GM23338 (cell line): ENCODE measurements around the gene CABCOCO1. TPM values are rescaled to one million over a fixed set of nuclear protein-coding genes. Genes with fewer than 3 reads are reported as not detected.

Experiments
- ATAC-seq: fragments of 200-7000 bp; cut with Tn5 transposase; 3 replicates; pipeline ENCODE4 v1.9.1; 2020
- DNase-seq: peaks from one replicate; pipeline ENCODE4 v3.0.0-alpha.2; 2015; ENCODE audit warnings: low spot score
- H2AFZ ChIP-seq: fragments of 200-600 bp; sonication (generic); 2 replicates; pipeline ENCODE4 v1.8.0; 2016; ENCODE audit warnings: antibody characterized with exemption, mild to moderate bottlenecking, moderate library complexity
- H3F3A ChIP-seq: fragments of 200-600 bp; sonication (generic); replicated peaks from 2 replicates; pipeline ENCODE4 v1.8.0; 2017; ENCODE audit warnings: antibody characterized with exemption, mixed run types, low read depth
- H3K27ac ChIP-seq: fragments of 200-600 bp; sonication (generic); 2 replicates; pipeline ENCODE4 v1.6.1; 2016; ENCODE audit warnings: low read depth
- H3K27me3 ChIP-seq: fragments of 200-600 bp; sonication (generic); 2 replicates; pipeline ENCODE4 v1.8.0; 2016; ENCODE audit warnings: mild to moderate bottlenecking, mixed run types, moderate library complexity; ENCODE audit not compliant: insufficient read depth
- H3K36me3 ChIP-seq: fragments of 200-600 bp; sonication (generic); 2 replicates; pipeline ENCODE4 v1.8.0; 2016; ENCODE audit warnings: mild to moderate bottlenecking; ENCODE audit not compliant: insufficient read depth
- H3K4me1 ChIP-seq: fragments of 200-600 bp; sonication (generic); 2 replicates; pipeline ENCODE4 v1.8.0; 2016; ENCODE audit warnings: mild to moderate bottlenecking, moderate library complexity; ENCODE audit not compliant: insufficient read depth
- H3K4me2 ChIP-seq: fragments of 200-600 bp; sonication (generic); 2 replicates; pipeline ENCODE4 v1.7.1; 2017; ENCODE audit warnings: mixed run types
- H3K4me3 ChIP-seq: fragments of 200-600 bp; sonication (generic); 2 replicates; pipeline ENCODE4 v1.6.1; 2016; ENCODE audit warnings: mixed run types
- H3K79me2 ChIP-seq: fragments of 200-600 bp; sonication (generic); replicated peaks from 2 replicates; pipeline ENCODE4 v1.8.0; 2017; ENCODE audit warnings: mild to moderate bottlenecking; ENCODE audit not compliant: insufficient read depth
- H3K9me2 ChIP-seq: fragments of 200-600 bp; sonication (generic); 2 replicates; pipeline ENCODE4 v1.8.0; 2017; ENCODE audit not compliant: insufficient read depth
- H4K20me1 ChIP-seq: fragments of 200-600 bp; sonication (generic); replicated peaks from 2 replicates; pipeline ENCODE4 v1.8.0; 2017; ENCODE audit warnings: mild to moderate bottlenecking; ENCODE audit not compliant: insufficient read depth
- H3K27ac Mint-ChIP-seq: 2 replicates; pipeline ENCODE4 v1.8.0; 2020; ENCODE audit warnings: inconsistent platforms, mild to moderate bottlenecking, moderate library complexity, mixed read lengths
- H3K27me3 Mint-ChIP-seq: 3 replicates; pipeline ENCODE4 v1.8.0; 2022; ENCODE audit warnings: low read depth, mild to moderate bottlenecking, moderate library complexity, mixed read lengths, inconsistent platforms; ENCODE audit not compliant: insufficient read depth, poor library complexity
- H3K36me3 Mint-ChIP-seq: 3 replicates; pipeline ENCODE4 v1.8.0; 2021; ENCODE audit warnings: low read depth, mild to moderate bottlenecking, inconsistent platforms, moderate library complexity, mixed read lengths
- H3K4me1 Mint-ChIP-seq: 3 replicates; pipeline ENCODE4 v1.8.0; 2020; ENCODE audit warnings: mild to moderate bottlenecking, inconsistent platforms, mixed read lengths
- H3K4me3 Mint-ChIP-seq: 3 replicates; pipeline ENCODE4 v1.8.0; 2021; ENCODE audit warnings: moderate library complexity, mild to moderate bottlenecking, inconsistent platforms, mixed read lengths
- H3K9me3 Mint-ChIP-seq: 3 replicates; pipeline ENCODE4 v1.8.0; 2020; ENCODE audit warnings: moderate library complexity, mild to moderate bottlenecking, inconsistent platforms, mixed read lengths
- CREB1 ChIP-seq: fragments of 250-450 bp; sonication (Bioruptor Pico); IDR thresholded peaks from 2 replicates; pipeline ENCODE4 v1.5.0; 2020; ENCODE audit warnings: low read depth, mild to moderate bottlenecking, moderate library complexity
- EZH2 ChIP-seq: fragments of 200-600 bp; sonication (generic); IDR thresholded peaks from one replicate; pipeline ENCODE4 v1.8.0; 2017; ENCODE audit warnings: antibody characterized with exemption, mild to moderate bottlenecking, low read depth; ENCODE audit not compliant: unreplicated experiment
- EZH2phosphoT487 ChIP-seq: fragments of 200-600 bp; sonication (generic); IDR thresholded peaks from one replicate; pipeline ENCODE4 v1.8.1; 2018; ENCODE audit warnings: antibody characterized with exemption; ENCODE audit not compliant: unreplicated experiment
- JUNB ChIP-seq: IDR thresholded peaks from one replicate; pipeline ENCODE4 v1.6.1; 2016; ENCODE audit warnings: antibody characterized with exemption; ENCODE audit not compliant: unreplicated experiment
- NANOG ChIP-seq: IDR thresholded peaks from 2 replicates; pipeline ENCODE4 v1.6.1; 2016; ENCODE audit warnings: antibody characterized with exemption, borderline replicate concordance
- POLR2AphosphoS5 ChIP-seq: IDR thresholded peaks from 2 replicates; pipeline ENCODE4 v1.6.1; 2016; ENCODE audit warnings: antibody characterized with exemption, low read depth
- STAT1 ChIP-seq: IDR thresholded peaks from one replicate; pipeline ENCODE4 v1.6.1; 2016; ENCODE audit warnings: antibody characterized with exemption; ENCODE audit not compliant: unreplicated experiment
- ZNF114 ChIP-seq: fragments of 250-450 bp; sonication (Bioruptor Pico); IDR thresholded peaks from 2 replicates; pipeline ENCODE4 v1.5.0; 2020; ENCODE audit warnings: mild to moderate bottlenecking, moderate library complexity
- ZNF331 ChIP-seq: fragments of 250-450 bp; sonication (Bioruptor Pico); IDR thresholded peaks from 2 replicates; pipeline ENCODE4 v1.5.0; 2020; ENCODE audit warnings: low read depth, mild to moderate bottlenecking, moderate library complexity
- ZNF462 ChIP-seq: fragments of 250-450 bp; sonication (Bioruptor Pico); IDR thresholded peaks from 2 replicates; pipeline ENCODE4 v1.5.0; 2020; ENCODE audit warnings: mild to moderate bottlenecking, moderate library complexity
- polyA plus RNA-seq: library from polyadenylated mRNA; unstranded; fragments of >200 nt; fragmentation: Nextera tagmentation; extraction: Ambion mirVana; gene quantifications from 2 replicates; pipeline ENCODE4 v1.2.1, GENCODE V29; 2016
- total RNA-seq: library from RNA; depleted of rRNA; stranded (reverse); fragments of >200 nt; shearing (Covaris generic); gene quantifications from 2 replicates; pipeline ENCODE4 v1.2.3, GENCODE V29; 2014
- TF ChIP-seq, protein P1 (sequence below), 2 experiments: fragments of 200-600 bp in 1 of 2; sonication (generic) in 1 of 2; conservative IDR thresholded peaks; 2 replicates each; pipeline versions ENCODE4 v1.5.1 to v1.6.1; 2016 to 2017; ENCODE audit warnings: antibody characterized with exemption in 2 of 2, low read depth in 2 of 2, mild to moderate bottlenecking in 2 of 2, moderate library complexity in 1 of 2
- TF ChIP-seq, protein P2 (sequence below): IDR thresholded peaks from 2 replicates; pipeline ENCODE4 v1.6.1; 2016; ENCODE audit warnings: antibody characterized with exemption
- TF ChIP-seq, protein P3 (sequence below): IDR thresholded peaks from one replicate; pipeline ENCODE4 v1.6.1; 2018; ENCODE audit warnings: antibody characterized with exemption; ENCODE audit not compliant: unreplicated experiment

CABCOCO1 gene
- total and polyA plus RNA-seq, 2 experiments from 2014 or later: not detected

DNA sequence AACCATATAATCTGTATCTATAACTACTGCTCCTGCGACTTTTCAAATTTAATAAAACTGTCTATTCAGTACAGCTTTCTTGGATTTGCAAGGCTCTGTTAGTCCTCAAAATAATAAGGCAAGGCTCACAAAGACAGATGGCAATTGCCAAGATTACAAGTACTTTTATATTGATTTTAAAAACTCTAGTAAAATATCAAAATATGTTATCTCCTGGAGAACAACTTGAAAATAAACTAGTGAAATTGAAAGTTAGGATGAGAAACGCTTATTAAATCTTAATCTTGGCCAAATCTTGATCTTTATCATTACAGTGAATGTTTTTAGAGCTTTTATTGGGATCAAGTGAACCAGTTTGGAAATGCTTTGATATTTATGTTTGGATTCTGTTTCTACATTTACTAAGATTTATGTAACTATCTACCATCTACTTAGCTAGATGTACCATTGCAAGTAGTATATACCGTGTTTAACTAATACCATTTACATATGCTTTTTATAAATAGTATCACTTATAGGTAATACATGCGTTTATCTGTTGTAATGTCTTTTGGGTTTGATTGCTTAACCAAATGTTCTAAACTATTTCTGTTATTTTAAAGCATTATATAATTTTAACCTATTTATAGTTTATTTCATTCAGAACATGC is 70.0 kb downstream of the CABCOCO1 start:
- Histone ChIP-seq H2AFZ (no peak overlapping the region), H3K4me3 (no peak overlapping the region), H3K4me2 (no peak overlapping the region), H3K27ac (no peak overlapping the region), H4K20me1 (no peaks in the 10 kb centered on the region), H3K36me3 (no peaks in the 10 kb centered on the region), H3F3A (no peaks in the 10 kb centered on the region), H3K9me2 (no peaks in the 10 kb centered on the region), H3K79me2 (no peaks in the 10 kb centered on the region), H3K4me1 (peaks cover 8% of the 10 kb centered on the region; the same call in 1 of the 2 replicates), H3K27me3 (no peaks in the 10 kb centered on the region)
- DNase-seq: no peak
- Mint-ChIP-seq H3K27ac (no peak overlapping the region), H3K4me1 (peaks cover 16% of the 10 kb centered on the region), H3K36me3 (no peaks in the 10 kb centered on the region), H3K27me3 (no peaks in the 10 kb centered on the region), H3K4me3 (no peak overlapping the region), H3K9me3 (peaks cover 3% of the 10 kb centered on the region; the same call in 1 of the 3 replicates)
- TF ChIP-seq, protein P1, sequence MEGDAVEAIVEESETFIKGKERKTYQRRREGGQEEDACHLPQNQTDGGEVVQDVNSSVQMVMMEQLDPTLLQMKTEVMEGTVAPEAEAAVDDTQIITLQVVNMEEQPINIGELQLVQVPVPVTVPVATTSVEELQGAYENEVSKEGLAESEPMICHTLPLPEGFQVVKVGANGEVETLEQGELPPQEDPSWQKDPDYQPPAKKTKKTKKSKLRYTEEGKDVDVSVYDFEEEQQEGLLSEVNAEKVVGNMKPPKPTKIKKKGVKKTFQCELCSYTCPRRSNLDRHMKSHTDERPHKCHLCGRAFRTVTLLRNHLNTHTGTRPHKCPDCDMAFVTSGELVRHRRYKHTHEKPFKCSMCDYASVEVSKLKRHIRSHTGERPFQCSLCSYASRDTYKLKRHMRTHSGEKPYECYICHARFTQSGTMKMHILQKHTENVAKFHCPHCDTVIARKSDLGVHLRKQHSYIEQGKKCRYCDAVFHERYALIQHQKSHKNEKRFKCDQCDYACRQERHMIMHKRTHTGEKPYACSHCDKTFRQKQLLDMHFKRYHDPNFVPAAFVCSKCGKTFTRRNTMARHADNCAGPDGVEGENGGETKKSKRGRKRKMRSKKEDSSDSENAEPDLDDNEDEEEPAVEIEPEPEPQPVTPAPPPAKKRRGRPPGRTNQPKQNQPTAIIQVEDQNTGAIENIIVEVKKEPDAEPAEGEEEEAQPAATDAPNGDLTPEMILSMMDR (conservative IDR thresholded peaks at IDR 0.05; ENCODE audit: low read depth in 2 of 2): no peak
- TF ChIP-seq ZNF462 (CRISPR knock-in tag) (no peak), NANOG (no peak), EZH2phosphoT487 (no peak), STAT1 (no peak), EZH2 (no peak), CREB1 (CRISPR knock-in tag) (no peak), POLR2AphosphoS5 (no peak), ZNF114 (CRISPR knock-in tag) (no peak), ZNF331 (no peak), JUNB (no peak)
- TF ChIP-seq, protein P2, sequence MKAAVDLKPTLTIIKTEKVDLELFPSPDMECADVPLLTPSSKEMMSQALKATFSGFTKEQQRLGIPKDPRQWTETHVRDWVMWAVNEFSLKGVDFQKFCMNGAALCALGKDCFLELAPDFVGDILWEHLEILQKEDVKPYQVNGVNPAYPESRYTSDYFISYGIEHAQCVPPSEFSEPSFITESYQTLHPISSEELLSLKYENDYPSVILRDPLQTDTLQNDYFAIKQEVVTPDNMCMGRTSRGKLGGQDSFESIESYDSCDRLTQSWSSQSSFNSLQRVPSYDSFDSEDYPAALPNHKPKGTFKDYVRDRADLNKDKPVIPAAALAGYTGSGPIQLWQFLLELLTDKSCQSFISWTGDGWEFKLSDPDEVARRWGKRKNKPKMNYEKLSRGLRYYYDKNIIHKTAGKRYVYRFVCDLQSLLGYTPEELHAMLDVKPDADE: no peak
- TF ChIP-seq, protein P3, sequence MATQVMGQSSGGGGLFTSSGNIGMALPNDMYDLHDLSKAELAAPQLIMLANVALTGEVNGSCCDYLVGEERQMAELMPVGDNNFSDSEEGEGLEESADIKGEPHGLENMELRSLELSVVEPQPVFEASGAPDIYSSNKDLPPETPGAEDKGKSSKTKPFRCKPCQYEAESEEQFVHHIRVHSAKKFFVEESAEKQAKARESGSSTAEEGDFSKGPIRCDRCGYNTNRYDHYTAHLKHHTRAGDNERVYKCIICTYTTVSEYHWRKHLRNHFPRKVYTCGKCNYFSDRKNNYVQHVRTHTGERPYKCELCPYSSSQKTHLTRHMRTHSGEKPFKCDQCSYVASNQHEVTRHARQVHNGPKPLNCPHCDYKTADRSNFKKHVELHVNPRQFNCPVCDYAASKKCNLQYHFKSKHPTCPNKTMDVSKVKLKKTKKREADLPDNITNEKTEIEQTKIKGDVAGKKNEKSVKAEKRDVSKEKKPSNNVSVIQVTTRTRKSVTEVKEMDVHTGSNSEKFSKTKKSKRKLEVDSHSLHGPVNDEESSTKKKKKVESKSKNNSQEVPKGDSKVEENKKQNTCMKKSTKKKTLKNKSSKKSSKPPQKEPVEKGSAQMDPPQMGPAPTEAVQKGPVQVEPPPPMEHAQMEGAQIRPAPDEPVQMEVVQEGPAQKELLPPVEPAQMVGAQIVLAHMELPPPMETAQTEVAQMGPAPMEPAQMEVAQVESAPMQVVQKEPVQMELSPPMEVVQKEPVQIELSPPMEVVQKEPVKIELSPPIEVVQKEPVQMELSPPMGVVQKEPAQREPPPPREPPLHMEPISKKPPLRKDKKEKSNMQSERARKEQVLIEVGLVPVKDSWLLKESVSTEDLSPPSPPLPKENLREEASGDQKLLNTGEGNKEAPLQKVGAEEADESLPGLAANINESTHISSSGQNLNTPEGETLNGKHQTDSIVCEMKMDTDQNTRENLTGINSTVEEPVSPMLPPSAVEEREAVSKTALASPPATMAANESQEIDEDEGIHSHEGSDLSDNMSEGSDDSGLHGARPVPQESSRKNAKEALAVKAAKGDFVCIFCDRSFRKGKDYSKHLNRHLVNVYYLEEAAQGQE: no peak
- no peak for ATAC-seq
